ENCODE results near the gene MEGF6. TPM values are rescaled to one million over a fixed set of nuclear protein-coding genes. Genes with fewer than 3 reads are reported as not detected.

MEGF6 gene
- total RNA-seq, 1 experiment from 2014 or later: 14.3 TPM

DNA sequence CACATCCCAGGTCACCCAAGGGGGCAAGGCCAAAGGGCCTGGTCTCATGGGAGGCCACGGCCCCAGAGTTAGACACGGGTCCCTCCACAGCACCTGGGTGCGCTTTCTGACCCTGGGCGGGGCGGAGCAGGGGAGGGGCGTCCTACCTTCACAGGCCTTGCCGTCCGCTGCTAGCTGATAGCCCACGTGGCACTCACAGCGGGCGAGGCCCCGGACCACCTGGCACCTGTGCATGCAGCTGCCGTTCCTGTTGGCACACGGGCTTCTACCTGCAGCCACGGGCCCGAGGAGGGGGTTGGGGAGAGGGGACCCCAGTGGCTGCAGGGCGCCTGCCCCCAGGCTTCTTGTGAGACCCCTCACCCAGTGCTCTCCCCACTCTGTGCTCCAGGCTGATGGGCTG is 96.9 kb downstream of the MEGF6 start:
- BruUV-seq (replicated peaks): no TSS peak
- Mint-ChIP-seq H3K4me3 (ENCODE audit: unreplicated experiment) (no peak overlapping the region), H3K36me3 (ENCODE audit: insufficient read depth, unreplicated experiment) (no peaks in the 10 kb centered on the region), H3K4me1 (ENCODE audit: insufficient read depth, unreplicated experiment) (no peaks in the 10 kb centered on the region), H3K27ac (ENCODE audit: low read depth, unreplicated experiment) (no peak overlapping the region), H3K9me3 (ENCODE audit: unreplicated experiment) (no peaks in the 10 kb centered on the region), H3K27me3 (ENCODE audit: insufficient read depth, unreplicated experiment) (no peaks in the 10 kb centered on the region)
- POLR2A ChIA-PET: no interaction called here
- TF ChIP-seq, protein P1, sequence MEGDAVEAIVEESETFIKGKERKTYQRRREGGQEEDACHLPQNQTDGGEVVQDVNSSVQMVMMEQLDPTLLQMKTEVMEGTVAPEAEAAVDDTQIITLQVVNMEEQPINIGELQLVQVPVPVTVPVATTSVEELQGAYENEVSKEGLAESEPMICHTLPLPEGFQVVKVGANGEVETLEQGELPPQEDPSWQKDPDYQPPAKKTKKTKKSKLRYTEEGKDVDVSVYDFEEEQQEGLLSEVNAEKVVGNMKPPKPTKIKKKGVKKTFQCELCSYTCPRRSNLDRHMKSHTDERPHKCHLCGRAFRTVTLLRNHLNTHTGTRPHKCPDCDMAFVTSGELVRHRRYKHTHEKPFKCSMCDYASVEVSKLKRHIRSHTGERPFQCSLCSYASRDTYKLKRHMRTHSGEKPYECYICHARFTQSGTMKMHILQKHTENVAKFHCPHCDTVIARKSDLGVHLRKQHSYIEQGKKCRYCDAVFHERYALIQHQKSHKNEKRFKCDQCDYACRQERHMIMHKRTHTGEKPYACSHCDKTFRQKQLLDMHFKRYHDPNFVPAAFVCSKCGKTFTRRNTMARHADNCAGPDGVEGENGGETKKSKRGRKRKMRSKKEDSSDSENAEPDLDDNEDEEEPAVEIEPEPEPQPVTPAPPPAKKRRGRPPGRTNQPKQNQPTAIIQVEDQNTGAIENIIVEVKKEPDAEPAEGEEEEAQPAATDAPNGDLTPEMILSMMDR (IDR thresholded peaks at IDR 0.05; ENCODE audit: unreplicated experiment): no peak
- intact Hi-C loops (cut with micrococcal nuclease): no loop called here
- no peak for DNase-seq (ENCODE audit: unreplicated experiment)
- CTCF ChIA-PET: interaction anchor here (1.3 to 5.4 kb wide), 2 partner anchors 23 to 106 kb away, joined by 4 to 37 read pairs; no protein-coding TSS in a partner anchor

DNA sequence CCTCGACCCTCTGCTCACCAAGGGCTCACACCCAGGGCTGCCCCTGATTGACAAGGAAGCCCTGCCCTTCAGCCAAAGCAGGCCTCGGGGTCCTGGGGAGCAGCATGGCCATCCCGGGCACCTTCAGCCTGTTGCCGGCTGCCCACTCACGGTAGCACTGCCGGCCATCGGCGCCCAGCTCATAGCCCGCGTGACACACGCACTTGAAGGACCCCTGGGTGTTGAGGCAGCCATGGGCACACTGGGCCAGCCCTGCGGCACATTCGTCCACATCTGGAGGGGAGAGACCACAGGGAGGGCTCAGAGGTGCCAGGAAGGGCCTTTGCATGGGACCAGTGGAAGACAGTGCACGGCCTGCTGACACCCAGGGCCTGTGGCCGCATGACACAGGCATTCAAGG is 99.5 kb downstream of the MEGF6 start:
- DNase-seq (ENCODE audit: unreplicated experiment): no peak
- H3K4me3 Mint-ChIP-seq (ENCODE audit: unreplicated experiment): no peak overlapping the region
- TF ChIP-seq, protein P1 (IDR thresholded peaks at IDR 0.05; ENCODE audit: unreplicated experiment): no peak
- intact Hi-C loops (cut with micrococcal nuclease): no loop called here
- H3K27me3 Mint-ChIP-seq (ENCODE audit: insufficient read depth, unreplicated experiment): no peaks in the 10 kb centered on the region
- no peak overlapping the region for H3K27ac Mint-ChIP-seq (ENCODE audit: low read depth, unreplicated experiment)
- POLR2A ChIA-PET: no interaction called here
- no TSS peak for BruUV-seq (replicated peaks)
- CTCF ChIA-PET: no interaction called here
- H3K9me3 Mint-ChIP-seq (ENCODE audit: unreplicated experiment): no peaks in the 10 kb centered on the region
- peaks cover 2% of the 10 kb centered on the region for H3K36me3 Mint-ChIP-seq (ENCODE audit: insufficient read depth, unreplicated experiment)
- no peaks in the 10 kb centered on the region for H3K4me1 Mint-ChIP-seq (ENCODE audit: insufficient read depth, unreplicated experiment)

DNA sequence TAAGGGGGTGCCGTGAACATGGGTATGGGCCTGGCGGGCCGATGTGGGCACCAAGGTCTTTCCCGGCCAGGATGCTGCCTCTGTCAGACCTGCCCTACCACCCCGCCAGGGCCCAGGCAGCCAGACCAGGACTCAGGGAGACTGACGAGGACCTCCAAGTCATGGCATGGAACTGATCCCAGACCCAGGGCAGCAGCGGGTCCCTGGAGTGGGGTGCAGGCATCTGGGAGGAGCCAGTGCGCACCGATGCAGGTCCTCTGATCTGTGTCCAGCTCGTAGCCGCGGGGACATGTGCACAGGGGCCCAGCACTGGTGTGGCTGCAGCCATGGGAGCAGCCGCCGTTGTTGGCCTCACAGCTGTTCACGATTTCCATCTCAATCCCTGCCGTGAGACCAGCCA is 100.0 kb downstream of the MEGF6 start:
- ChIA-PET POLR2A (no interaction called here), CTCF (no interaction called here)
- no TSS peak for BruUV-seq (replicated peaks)
- Mint-ChIP-seq H3K27ac (ENCODE audit: low read depth, unreplicated experiment) (no peak overlapping the region), H3K9me3 (ENCODE audit: unreplicated experiment) (no peaks in the 10 kb centered on the region), H3K4me3 (ENCODE audit: unreplicated experiment) (no peak overlapping the region), H3K36me3 (ENCODE audit: insufficient read depth, unreplicated experiment) (peaks cover 6% of the 10 kb centered on the region), H3K4me1 (ENCODE audit: insufficient read depth, unreplicated experiment) (no peaks in the 10 kb centered on the region), H3K27me3 (ENCODE audit: insufficient read depth, unreplicated experiment) (no peaks in the 10 kb centered on the region)
- intact Hi-C loops (cut with micrococcal nuclease): no loop called here
- TF ChIP-seq, protein P1 (IDR thresholded peaks at IDR 0.05; ENCODE audit: unreplicated experiment): no peak
- no peak for DNase-seq (ENCODE audit: unreplicated experiment)

DNA sequence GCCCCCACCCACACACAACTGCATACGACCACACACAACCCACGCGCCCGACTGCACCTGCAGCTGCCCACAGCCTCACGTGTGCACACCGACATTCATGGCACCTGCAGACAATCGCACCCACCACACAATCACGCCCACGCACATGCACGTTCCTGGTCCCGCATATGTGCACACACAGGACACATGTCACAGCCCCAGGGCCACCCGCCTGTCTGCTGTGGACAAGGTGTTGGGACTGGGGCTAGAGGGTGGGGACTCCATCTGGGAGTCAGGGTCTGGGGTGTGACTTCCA is 100.4 kb downstream of the MEGF6 start:
- CTCF ChIA-PET: interaction anchor here (0.7 kb wide), 1 partner anchor 17 kb away, joined by 4 read pairs; no protein-coding TSS in a partner anchor
- H3K9me3 Mint-ChIP-seq (ENCODE audit: unreplicated experiment): no peaks in the 10 kb centered on the region
- peaks cover 6% of the 10 kb centered on the region for H3K36me3 Mint-ChIP-seq (ENCODE audit: insufficient read depth, unreplicated experiment)
- no peak overlapping the region for H3K4me3 Mint-ChIP-seq (ENCODE audit: unreplicated experiment)
- DNase-seq (ENCODE audit: unreplicated experiment): no peak
- no peak overlapping the region for H3K27ac Mint-ChIP-seq (ENCODE audit: low read depth, unreplicated experiment)
- BruUV-seq (replicated peaks): no TSS peak
- intact Hi-C loops (cut with micrococcal nuclease): no loop called here
- POLR2A ChIA-PET: no interaction called here
- H3K4me1 Mint-ChIP-seq (ENCODE audit: insufficient read depth, unreplicated experiment): no peaks in the 10 kb centered on the region
- TF ChIP-seq, protein P1 (IDR thresholded peaks at IDR 0.05; ENCODE audit: unreplicated experiment): no peak
- H3K27me3 Mint-ChIP-seq (ENCODE audit: insufficient read depth, unreplicated experiment): no peaks in the 10 kb centered on the region

All from MCF 10A (cell line).